NCI-H226 (cell line): Measurements from ENCODE around the gene SHB.

ENCODE experiments used
- DNase-seq: peaks from one replicate; pipeline ENCODE4 v3.0.0-alpha.2; 2015

The SHB gene

DNA sequence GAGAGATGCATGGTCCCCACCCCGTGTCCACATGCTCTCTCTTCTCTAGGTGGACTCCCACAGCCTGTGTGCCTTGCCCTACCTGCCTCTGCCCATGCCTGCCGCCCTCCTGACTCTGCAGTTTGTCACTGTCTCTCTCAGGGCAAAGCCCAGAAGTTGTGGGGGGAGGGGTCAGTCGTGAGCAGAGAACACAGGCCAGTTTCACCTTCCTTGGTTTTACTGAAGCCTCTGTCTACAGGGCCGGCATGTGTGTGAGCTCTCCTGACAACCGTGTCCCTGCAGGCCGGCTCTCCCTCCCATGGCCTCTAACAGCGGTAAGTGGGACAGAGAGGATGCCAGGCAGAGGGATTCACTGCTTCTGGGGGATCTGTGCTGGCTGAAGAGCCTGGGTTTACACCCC, 121.6 kb downstream of the SHB start:
- no peak for DNase-seq

DNA sequence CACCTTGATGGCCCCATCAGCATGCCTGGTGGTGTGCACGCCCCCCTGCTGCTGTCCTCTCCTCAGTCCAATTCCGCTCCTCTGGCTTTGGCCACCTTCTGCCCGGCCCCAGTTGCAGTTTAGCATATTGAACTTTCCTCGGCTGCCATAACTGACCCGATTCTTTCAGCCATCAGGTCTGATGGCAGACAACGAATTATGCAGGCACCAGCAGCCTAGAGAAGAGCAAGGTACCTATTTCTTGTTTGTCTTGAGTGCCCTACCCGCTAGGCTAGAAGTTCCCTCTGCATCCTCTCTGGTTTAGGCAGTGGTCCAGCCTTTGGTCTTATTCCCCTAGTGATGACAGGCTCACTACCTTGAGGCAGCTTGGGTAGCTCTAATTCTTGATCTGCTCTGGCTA, 122.1 kb downstream of the SHB start:
- no peak for DNase-seq

- DNase-seq, result no peak
These were observed 123.0 kb downstream of the SHB start for GRCh38 chr9:37946041-37946440.

- peak; percentile 92 for DNase-seq
These were observed 124.2 kb downstream of the SHB start for GRCh38 chr9:37944671-37945481.

DNA sequence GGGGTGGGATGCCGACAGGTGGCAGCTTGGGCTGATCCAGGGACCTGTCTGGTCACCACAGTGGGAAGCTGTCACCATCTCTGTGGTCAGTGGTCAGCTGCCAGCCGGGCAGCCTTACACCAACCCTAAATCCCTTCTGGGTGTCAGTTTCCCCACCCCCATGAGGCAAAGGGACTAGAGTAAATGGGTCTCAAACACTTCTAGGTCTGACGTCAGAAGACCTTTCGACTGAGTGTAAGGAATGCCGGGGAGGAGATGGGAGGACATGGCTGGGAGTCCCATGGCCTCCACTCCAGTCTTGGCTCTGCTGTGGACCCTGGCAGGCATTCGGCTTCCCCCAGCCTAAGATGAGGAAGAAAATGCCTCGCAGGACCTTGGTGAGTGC, 124.8 kb downstream of the SHB start:
- DNase-seq, result no peak

- DNase-seq, result peak; percentile 68
These were observed 125.4 kb downstream of the SHB start for GRCh38 chr9:37943345-37944265.

GRCh38 chr9:37942621-37943344, 126.2 kb downstream of the SHB start:
- DNase-seq, result no peak

DNA sequence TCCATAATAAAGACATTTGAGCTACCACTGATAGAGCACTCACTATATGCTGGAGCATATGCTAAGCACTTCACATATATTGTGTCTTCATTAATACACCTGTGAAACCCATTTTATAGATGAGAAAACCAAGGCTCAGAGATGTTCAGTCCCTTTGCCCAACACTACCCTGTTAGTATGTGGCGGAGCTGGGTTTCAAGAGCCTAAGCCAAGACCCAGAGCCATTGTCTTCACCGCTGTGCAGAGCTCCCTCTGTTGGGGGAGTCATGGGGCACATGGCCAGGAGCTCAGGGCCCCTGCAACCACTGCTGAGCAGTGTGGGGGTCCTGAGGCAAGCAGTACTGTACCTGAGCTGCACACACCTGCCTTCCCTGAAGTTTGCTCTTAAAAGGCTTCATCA, 127.8 kb downstream of the SHB start:
- no peak for DNase-seq

GRCh38 chr9:37939575-37940095, 129.4 kb downstream of the SHB start:
- DNase-seq, result no peak

DNA sequence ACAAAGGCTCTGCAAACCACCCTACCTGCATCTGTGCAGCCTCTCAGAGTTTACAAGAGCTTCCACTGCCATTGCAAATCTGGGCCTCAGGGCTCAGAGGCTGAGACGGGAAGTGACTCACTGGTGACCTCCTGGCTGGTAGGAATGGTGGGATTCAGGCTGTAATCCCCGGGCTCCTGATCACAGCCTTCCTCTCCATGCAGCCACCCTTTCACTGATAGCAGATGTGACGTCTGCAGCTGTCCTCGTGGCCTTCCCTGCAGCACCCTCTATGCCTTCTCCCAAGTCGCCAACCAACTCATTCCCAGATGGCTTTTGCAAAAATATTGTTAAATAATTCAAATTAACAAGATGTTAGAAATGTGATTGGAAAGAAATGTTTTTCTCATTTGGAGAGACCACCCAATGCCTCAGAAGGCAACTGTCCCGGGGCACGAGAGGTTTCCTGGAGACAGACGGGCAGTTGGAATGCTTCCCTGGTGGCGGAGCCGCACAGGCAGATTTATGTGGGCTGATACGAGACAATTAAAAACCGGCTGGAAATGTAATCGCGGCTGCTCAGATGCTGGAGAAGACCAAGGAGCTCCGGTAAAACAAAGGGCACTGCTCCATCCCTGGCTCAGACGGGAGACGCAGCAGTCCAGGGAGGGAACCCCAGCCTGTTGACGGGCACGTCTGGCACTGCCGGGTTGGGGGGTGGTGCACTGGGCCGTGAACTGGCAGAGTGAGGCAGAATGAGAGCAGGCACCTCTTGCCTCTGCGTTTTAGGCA, 130.7 kb downstream of the SHB start:
- DNase-seq, result peak; percentile 71

DNA sequence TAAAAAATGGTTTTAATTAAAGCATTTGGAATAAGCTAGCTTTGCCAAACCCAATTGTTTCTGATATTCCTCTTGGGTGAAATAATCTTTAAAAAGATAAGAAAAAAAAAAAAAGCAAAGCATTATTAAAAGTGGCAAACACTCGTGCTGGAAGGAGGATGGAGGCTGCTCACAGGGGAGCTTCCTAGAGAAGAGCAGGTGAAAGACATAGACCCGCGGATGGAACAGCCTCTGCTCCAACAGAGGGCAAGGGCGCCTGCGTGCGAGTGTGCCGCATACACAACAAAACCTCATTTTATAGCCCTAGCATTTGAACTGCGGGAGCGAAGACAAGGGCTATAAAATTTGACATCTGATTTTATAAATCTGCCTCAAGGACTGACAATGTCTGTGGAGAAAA, 131.7 kb downstream of the SHB start:
- no peak for DNase-seq

DNA sequence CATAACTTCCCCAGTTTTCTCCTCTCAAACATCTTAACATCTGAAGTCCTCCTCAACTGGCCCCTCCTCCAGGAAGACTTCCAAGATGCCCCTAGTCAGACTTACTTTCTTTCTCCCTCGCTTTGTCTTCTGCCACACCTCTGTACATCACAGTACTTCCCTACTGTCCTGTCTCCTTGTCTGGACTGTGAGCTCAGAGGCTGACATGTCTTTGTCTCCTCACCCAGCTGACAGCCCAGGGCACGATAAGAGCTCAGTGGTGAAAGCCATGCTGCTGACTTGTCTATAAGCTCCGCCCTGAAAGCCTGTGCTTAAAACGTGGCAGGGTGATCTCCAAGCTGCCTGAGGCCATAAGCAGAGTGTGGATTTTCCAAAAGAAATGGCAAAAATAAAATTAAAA, 132.1 kb downstream of the SHB start:
- DNase-seq, result peak; percentile 28

GRCh38 chr9:37936376-37936775, 132.7 kb downstream of the SHB start:
- no peak for DNase-seq

- no peak for DNase-seq
These were observed 133.9 kb downstream of the SHB start for GRCh38 chr9:37935096-37935495.

DNA sequence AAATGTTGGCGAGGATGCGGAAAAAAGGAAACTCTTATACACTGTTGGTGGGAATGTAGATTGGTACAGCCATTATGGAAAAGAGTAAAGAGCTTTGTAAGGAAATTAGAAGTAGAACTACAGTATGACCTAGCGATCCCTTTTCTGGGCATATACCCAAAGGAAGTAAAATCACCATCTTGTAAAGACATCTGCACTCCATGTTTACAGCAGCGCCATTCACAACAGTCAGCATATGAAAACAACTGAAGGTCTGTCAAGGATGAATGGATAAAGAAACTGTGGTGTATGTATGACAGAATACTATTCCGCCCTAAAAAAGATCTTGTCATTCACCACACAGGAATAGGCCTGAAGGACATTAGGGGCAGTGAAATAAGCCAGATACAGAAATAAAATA, 137.4 kb downstream of the SHB start:
- no peak for DNase-seq

GRCh38 chr9:37929441-37929895, 139.6 kb downstream of the SHB start:
- no peak for DNase-seq

GRCh38 chr9:37928552-37929430, 140.2 kb downstream of the SHB start:
- no peak for DNase-seq

GRCh38 chr9:37927601-37928551, 141.2 kb downstream of the SHB start:
- no peak for DNase-seq

DNA sequence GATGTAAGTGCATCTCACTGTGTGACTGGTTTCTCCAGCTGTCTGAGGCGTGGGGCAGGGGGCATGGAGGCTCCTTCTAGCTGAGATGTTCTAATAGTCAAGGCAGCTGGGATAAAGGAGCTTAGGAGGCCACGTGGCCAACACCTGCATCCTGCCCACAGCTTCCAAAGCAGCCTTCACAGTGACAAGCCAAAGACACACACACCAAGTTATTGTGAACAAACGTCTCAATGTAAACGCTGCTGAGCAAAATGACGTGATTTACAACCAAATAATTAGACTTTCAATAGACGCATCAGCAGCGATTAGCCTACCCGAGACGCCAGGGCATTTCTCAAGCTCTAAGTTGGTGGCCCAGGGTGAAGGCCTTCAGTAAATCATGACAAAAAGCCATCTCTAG, 141.9 kb downstream of the SHB start:
- no peak for DNase-seq

DNA sequence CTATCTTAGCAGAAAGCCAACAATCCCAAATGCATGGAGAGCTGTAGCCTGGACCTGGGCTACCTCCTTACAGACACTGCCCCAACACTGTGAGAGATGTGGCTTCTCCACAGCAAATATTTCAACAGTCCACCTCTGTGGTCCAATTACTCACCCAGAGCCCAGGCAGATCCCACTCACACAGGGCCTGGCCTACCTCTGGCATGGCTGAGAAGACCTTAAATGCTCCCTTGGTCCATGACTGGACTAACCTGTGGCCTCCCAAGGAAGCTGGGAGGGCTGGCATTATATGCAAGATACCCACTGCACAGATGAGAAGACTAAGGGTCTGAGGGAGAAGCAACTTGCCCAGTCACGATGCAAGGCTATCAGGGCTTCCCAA, 142.3 kb downstream of the SHB start:
- DNase-seq, result no peak
